Thoracic aorta (tissue), 2 donors: ENCODE data around the gene RNF26. TPM values are rescaled to one million over a fixed set of nuclear protein-coding genes. Genes with fewer than 3 reads are reported as not detected.
A peak's percentile ranks its signal among the peaks of the same experiment; 100 is the strongest.

Source experiments
- ATAC-seq: fragments of 150-250 bp; one replicate; pipeline ENCODE4 v1.8.0; 2017; ENCODE audit warnings: low read depth; ENCODE audit not compliant: insufficient number of reproducible peaks, low FRiP score
- DNase-seq: peaks from one replicate; pipeline ENCODE4 v3.0.0-alpha.2; 2020; ENCODE audit warnings: low spot score
- H3K27ac ChIP-seq, 2 donors: fragments of 200-600 bp; sonication (generic); 1 replicate in 1 of 2; 2 replicates in 1 of 2; pipeline ENCODE4 v1.5.1; 2016; ENCODE audit warnings: mild to moderate bottlenecking in 2 of 2, moderate library complexity in 2 of 2
- H3K27me3 ChIP-seq: fragments of 200-600 bp; sonication (generic); replicated peaks from 2 replicates; pipeline ENCODE4 v1.6.0; 2016; ENCODE audit warnings: mild to moderate bottlenecking; ENCODE audit not compliant: insufficient read depth
- H3K36me3 ChIP-seq: fragments of 200-600 bp; sonication (generic); one replicate; pipeline ENCODE4 v1.5.1; 2016
- H3K4me1 ChIP-seq, 2 donors: fragments of 200-600 bp; sonication (generic); 1 replicate in 1 of 2; 2 replicates in 1 of 2; pipeline versions ENCODE4 v1.5.1 to v1.6.0; 2016; ENCODE audit warnings: low read depth in 2 of 2, mild to moderate bottlenecking in 1 of 2; ENCODE audit not compliant: control insufficient read depth in 1 of 2
- H3K4me3 ChIP-seq: fragments of 200-600 bp; sonication (generic); 2 replicates; pipeline ENCODE4 v1.5.1; 2016; ENCODE audit warnings: mild to moderate bottlenecking
- H3K9me3 ChIP-seq: fragments of 200-600 bp; sonication (generic); 2 replicates; pipeline ENCODE4 v1.5.1; 2016
- CTCF ChIP-seq: fragments of 200-600 bp; sonication (generic); IDR thresholded peaks from one replicate; pipeline ENCODE4 v1.5.1; 2019; ENCODE audit warnings: antibody characterized with exemption
- total RNA-seq, 2 donors: library from RNA; depleted of rRNA; stranded (reverse); fragments of >200 nt; gene quantifications; one replicate each; pipeline versions ENCODE4 v1.1.0 to v1.2.3, GENCODE V29; 2016

Gene RNF26
- total RNA-seq, 2 donors from 2014 or later, result 11.0 to 12.1 TPM

DNA sequence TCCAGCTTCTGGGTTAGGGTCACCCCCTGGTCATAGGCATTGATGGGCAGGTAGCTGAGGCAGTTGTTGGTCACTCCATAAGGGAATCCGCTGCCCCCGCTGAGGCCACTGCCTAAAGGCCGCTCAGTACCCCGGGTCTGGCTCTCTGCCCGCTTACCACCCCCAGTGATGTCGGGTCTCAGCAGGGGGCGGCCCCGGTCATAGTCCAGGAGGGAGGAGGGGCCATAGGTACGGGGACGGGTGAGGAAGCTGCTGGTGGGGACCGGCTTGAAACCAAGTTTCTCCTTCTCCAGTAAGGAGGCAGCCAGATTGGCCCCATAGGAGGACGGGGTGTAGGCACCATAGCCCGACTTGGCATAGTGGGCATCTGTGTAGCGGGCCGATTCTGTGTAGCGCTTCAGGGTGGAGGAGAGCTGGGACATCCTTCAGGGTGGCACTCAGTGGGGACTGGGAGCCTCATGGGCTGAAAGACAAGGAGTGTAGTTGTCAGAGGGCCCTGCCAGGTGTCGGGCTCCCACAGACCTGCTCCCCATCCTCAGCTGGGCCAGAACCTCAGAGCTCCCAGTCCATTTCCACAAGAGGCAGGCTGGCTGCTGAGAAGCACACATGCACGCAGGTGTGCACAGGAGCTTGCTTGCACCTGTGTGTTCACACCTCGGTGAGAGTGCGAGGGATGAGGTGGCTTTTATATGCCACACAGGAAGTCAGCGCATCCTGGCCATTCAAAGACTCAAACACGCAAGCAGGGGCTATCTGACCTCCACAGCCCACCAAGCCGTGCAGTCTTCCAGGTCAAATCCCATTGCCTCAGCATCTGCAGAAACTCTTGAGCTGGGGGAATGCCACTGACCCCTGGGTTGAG is 39.0 kb downstream of the RNF26 start:
- no peak for ATAC-seq
- Histone ChIP-seq H3K9me3 (no peaks in the 10 kb centered on the region), H3K4me1 (peaks cover 7 to 30% of the 10 kb centered on the region in 2 donors), H3K27ac (no peak overlapping the region), H3K27me3 (no peaks in the 10 kb centered on the region), H3K36me3 (no peaks in the 10 kb centered on the region), H3K4me3 (no peak overlapping the region)
- TF ChIP-seq CTCF, result no peak
- no peak for DNase-seq

DNA sequence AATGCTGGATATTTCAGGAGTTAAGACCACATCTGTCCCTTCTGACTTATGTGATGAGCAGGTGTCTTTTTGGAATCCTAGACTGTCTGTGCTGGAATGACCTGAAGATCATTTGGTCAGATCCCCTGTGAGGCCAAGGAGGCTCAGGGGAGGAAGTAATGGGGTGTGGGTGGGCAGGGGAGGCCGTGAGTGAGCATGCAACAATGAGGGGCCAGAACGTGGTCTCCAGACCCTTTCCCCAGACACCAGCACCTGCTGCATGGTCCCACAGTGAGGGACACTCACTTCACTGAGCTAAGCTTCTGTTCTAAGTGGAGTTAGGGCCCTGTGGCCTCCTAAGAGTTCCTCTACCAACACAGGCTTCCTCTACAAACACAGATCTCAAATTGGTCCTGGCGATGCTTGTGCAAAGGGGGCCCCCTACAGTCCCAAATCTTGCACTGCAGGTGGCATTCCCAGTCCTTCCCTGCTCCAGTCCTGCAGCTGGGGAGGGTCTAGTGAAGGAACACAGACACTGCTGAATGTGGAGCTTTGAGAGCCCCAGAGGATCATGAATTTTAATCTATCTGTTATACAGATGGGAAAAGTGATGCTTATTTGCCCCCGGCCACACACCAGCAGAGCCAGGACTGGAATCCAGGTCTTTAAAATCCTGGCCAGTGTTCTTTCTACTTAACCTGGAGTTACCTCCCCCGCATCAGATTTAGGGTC is 39.7 kb downstream of the RNF26 start:
- H3K36me3 ChIP-seq, result no peaks in the 10 kb centered on the region
- DNase-seq (no peak), ATAC-seq (no peak)
- H3K4me3 ChIP-seq, result no peak overlapping the region
- peaks cover 7 to 30% of the 10 kb centered on the region in 2 donors for H3K4me1 ChIP-seq
- no peaks in the 10 kb centered on the region for H3K27me3 ChIP-seq
- no peaks in the 10 kb centered on the region for H3K9me3 ChIP-seq
- H3K27ac ChIP-seq, result no peak overlapping the region
- TF ChIP-seq CTCF, result peak; percentile 84

DNA sequence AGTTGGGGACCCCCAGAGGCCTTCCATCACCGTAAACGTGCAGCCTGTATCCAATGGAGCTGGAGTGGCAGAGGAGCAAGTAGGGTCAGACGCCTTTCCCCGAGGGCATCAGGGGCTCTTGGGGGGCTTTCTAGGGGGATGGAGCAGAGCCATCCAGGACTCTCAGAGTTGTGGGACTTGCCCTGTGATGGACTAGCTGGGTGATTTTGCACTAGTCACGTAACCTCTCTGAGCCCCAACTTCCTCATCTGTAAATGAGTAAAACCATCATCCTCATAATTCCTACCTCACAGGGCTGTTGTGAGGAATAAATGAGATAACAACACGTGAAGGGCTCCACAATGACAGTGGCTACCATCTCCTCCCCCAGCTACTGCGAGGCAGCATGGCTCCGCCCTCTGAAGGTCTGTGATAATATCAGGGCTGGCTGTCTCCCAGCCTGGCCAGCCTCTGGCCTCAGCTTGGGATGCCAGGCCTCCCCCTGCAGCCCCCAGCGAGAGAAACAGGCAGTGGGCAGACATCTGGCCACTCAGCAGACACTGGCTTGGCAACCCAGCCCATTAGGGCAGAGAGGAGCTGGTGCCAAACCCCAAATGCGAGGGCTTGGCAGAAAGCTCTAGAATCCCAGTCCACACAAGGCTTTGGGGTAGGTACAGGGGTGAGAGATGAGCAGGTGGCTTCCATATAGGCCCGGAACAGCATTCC is 40.5 kb downstream of the RNF26 start:
- no peak for ATAC-seq
- Histone ChIP-seq H3K27me3 (no peaks in the 10 kb centered on the region), H3K27ac (peak overlapping the region in 1 of 2 donors; percentile 51), H3K4me3 (no peak overlapping the region), H3K36me3 (no peaks in the 10 kb centered on the region), H3K9me3 (no peaks in the 10 kb centered on the region), H3K4me1 (peaks cover 7 to 30% of the 10 kb centered on the region in 2 donors)
- TF ChIP-seq CTCF, result no peak
- no peak for DNase-seq

- peak overlapping the region; percentile 21 for H3K4me3 ChIP-seq
Measured at GRCh38 chr11:119375337-119376196, 41.2 kb downstream of the RNF26 start.

More at GRCh38 chr11:119375337-119376196, 41.2 kb downstream of the RNF26 start:
- H3K36me3 ChIP-seq, result no peaks in the 10 kb centered on the region
- DNase-seq (peak; percentile 38), ATAC-seq (no peak)
- peak overlapping the region; percentile 46 to 51 for H3K27ac ChIP-seq
- H3K9me3 ChIP-seq, result no peaks in the 10 kb centered on the region
- no peak for TF ChIP-seq CTCF
- H3K27me3 ChIP-seq, result no peaks in the 10 kb centered on the region
- H3K4me1 ChIP-seq, result peaks cover 7 to 25% of the 10 kb centered on the region in 2 donors
